Stimulated activated memory B cell treated with anti-CD40 and anti-IgM and Interleukin-4, amounts not matched to agents 10 μg/mL and 1 μg/mL and 100 μg/mL, for 72 hours (primary cell): Measurements from ENCODE around the gene MAPK8IP1.

Source experiments
- ATAC-seq: fragments of 150-1000 bp; cut with Tn5 transposase; 2 replicates; pipeline ENCODE4 v1.10.0; 2021
- H3K27ac Mint-ChIP-seq: one replicate; pipeline ENCODE4 v1.8.0; 2022; ENCODE audit warnings: mild to moderate bottlenecking, mixed read lengths
- H3K27me3 Mint-ChIP-seq: one replicate; pipeline ENCODE4 v1.8.0; 2022; ENCODE audit warnings: mixed read lengths
- H3K36me3 Mint-ChIP-seq: one replicate; pipeline ENCODE4 v1.8.0; 2022; ENCODE audit warnings: mixed read lengths
- H3K4me1 Mint-ChIP-seq: one replicate; pipeline ENCODE4 v1.8.0; 2022; ENCODE audit warnings: mixed read lengths
- H3K4me3 Mint-ChIP-seq: one replicate; pipeline ENCODE4 v1.8.0; 2022; ENCODE audit warnings: mild to moderate bottlenecking, moderate library complexity, mixed read lengths
- H3K9me3 Mint-ChIP-seq: one replicate; pipeline ENCODE4 v1.8.0; 2022; ENCODE audit warnings: mixed read lengths

MAPK8IP1 gene

DNA sequence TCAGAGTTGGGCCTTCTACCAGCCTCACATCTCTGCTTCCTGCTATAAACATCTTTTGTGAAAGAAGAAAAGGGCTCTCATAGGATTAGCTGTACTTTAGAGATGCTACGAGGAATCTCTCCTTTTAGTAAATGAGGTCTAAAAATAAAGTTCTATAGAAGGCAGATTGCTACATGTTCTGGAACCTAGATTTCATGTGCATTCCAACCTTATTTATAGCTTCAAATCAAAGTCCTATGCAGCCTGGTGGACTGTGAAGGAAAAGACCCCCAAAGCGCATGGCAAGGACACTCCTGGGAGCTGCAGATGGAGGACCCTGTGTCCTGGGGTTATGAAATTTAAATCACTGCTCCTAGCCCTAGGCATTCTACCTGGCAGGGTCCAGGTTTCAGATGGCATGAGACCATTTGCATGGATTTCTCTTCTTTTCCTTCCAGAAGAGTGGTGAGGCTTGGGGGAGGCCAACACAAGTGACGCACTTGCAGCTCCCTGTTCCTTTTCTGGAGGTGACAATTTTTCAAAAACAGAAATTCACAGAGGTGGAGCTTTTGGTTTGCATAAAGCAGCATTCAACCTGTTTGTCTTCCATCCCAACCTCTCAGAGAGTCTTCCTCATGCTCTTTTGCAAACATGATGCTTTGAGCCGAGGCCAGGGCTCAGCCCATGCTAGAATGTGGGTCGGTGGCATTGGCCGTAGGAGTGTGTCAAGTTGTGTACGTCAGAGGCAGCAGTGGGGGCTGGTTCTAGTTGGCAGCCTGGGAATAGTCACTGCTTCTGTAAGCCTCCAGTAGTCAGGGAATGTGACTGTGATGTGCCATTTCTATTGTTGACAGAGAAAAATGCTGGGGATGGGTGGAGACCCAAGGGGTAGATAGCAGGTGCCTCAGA is 31.9 kb upstream of the MAPK8IP1 start:
- no peak for ATAC-seq
- H3K27me3 Mint-ChIP-seq: no peaks in the 10 kb centered on the region
- no peak overlapping the region for H3K4me3 Mint-ChIP-seq
- H3K9me3 Mint-ChIP-seq: no peaks in the 10 kb centered on the region
- peaks cover 15% of the 10 kb centered on the region for H3K36me3 Mint-ChIP-seq
- H3K4me1 Mint-ChIP-seq: peaks cover 54% of the 10 kb centered on the region
- H3K27ac Mint-ChIP-seq: no peak overlapping the region

DNA sequence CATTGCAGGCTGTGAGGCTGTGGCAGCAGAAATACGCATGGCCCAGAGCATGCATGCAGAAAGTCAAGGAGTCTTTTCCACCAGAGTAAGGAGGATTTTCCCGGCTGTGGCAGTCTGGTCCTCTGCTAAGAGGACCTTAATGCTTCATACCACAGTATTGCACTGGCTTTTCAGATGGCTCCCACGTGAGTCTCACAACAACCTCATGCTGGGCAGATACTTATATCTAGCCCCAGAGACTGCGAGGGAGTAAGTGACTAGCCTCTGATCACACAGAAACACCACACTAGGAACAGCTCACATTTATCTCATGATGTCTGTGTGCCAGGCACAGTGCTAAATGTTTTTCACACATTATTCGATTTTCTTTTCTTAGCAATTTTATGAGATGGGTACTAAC is 30.1 kb upstream of the MAPK8IP1 start:
- H3K4me1 Mint-ChIP-seq: peaks cover 41% of the 10 kb centered on the region
- no peak overlapping the region for H3K27ac Mint-ChIP-seq
- no peaks in the 10 kb centered on the region for H3K9me3 Mint-ChIP-seq
- H3K36me3 Mint-ChIP-seq: peaks cover 30% of the 10 kb centered on the region
- H3K27me3 Mint-ChIP-seq: no peaks in the 10 kb centered on the region
- ATAC-seq: no peak
- no peak overlapping the region for H3K4me3 Mint-ChIP-seq

DNA sequence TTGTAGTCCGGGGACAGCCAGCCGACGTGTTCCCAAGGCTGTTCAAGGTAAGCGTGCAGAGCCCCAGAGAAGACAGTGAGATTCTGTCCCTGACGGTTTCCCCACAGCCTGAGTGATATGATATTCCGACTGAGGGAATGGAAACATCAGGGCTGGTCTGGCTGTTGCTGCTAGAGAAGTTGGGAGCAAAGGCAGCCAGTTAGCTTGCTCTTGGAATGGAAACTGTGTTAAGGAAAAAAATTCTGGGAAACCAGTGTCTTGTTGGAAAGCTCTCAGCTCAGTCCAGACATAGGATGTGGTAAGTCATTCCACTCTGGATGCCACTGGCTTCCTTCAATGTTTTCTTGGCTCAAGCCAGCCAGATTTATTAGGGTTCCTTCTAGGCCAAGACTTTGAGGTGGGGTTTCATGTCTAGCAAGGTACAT is 29.4 kb upstream of the MAPK8IP1 start:
- ATAC-seq: no peak
- peaks cover 38% of the 10 kb centered on the region for H3K36me3 Mint-ChIP-seq
- no peaks in the 10 kb centered on the region for H3K27me3 Mint-ChIP-seq
- no peak overlapping the region for H3K27ac Mint-ChIP-seq
- H3K4me1 Mint-ChIP-seq: peaks cover 34% of the 10 kb centered on the region
- no peak overlapping the region for H3K4me3 Mint-ChIP-seq
- H3K9me3 Mint-ChIP-seq: no peaks in the 10 kb centered on the region

DNA sequence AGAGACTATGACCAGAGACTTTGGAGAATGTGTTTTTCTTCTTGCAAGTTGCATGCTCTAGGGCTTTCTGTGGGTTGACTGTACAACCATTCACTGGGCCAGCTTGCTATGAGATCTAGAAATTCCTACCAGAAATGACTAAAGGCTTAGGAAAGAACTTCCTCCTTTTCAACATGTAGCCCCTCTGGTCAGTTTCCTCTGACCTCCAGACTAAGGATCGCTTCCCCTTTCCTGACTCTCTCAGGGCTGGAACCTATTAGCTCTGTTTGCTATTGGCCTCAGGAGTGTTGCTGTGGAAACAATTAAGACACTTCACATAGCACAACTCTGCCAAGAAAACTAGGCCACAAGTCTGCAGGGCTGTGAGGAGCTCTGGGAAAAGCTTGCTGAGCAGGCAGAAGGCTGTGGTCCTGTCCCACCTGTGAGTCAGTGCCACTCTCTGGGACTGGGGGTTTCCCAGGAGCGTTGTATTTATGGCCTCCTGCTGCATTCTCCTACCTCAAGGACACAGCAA is 27.4 kb upstream of the MAPK8IP1 start:
- peaks cover 18% of the 10 kb centered on the region for H3K4me1 Mint-ChIP-seq
- no peak overlapping the region for H3K27ac Mint-ChIP-seq
- peaks cover 57% of the 10 kb centered on the region for H3K36me3 Mint-ChIP-seq
- ATAC-seq: no peak
- no peaks in the 10 kb centered on the region for H3K9me3 Mint-ChIP-seq
- H3K27me3 Mint-ChIP-seq: no peaks in the 10 kb centered on the region
- no peak overlapping the region for H3K4me3 Mint-ChIP-seq

DNA sequence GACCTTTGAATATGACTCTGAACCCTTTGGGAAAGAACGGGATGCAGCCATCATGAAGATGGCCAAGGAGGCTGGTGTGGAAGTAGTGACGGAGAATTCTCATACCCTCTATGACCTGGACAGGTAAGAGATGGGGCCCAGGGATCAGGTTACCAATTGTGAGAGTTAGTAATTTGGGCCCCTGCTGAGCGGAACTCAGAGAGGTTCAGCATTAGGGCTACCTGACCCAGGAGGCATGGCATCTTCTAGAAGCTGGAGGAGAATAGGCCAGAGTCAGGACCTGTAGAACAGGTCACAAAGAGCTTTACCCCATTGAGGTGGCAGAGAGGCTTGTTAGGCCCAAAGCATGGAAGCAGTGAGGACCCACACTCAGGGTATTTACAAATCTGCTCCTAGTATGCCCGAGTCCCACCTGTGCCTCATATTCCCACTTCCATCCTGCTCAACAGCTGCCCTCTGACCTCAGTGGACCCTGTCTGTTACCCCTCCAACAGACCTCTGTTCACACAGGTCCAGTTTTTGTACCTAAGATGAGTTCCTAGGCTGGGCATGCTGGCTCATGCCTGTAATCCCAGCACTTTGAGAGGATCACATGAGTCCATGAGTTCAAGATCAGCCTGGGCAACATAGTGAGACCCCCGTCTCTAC is 26.6 kb upstream of the MAPK8IP1 start:
- Mint-ChIP-seq H3K9me3 (no peaks in the 10 kb centered on the region), H3K4me3 (no peak overlapping the region), H3K27ac (no peak overlapping the region), H3K27me3 (no peaks in the 10 kb centered on the region), H3K36me3 (peaks cover 62% of the 10 kb centered on the region), H3K4me1 (peaks cover 16% of the 10 kb centered on the region)
- no peak for ATAC-seq

DNA sequence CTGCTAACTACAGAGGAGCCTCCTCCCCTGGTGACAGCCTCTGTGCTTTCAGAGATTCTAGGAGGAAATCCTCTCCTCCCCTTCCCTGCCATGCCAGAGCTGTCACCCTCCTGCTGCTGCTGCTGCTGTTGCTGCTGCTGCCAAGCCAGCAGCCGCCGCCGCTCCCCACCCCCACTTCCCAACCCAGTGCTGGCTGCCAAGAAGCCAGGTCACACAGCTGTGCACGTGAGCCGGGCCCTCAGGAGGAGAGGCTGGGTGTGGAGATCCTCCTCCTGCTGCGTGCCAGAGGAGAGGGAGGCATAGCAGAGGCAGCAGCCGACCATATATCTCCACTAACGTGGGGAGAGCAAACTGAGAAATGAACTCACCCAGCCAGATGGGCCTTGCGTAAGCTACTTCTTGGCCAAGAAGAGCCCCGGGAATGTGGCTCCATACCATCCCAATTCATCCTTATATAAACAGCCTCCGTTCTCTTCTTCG is 25.8 kb upstream of the MAPK8IP1 start:
- Mint-ChIP-seq H3K27me3 (no peaks in the 10 kb centered on the region), H3K4me3 (no peak overlapping the region), H3K9me3 (no peaks in the 10 kb centered on the region), H3K27ac (no peak overlapping the region), H3K36me3 (peaks cover 62% of the 10 kb centered on the region), H3K4me1 (peaks cover 14% of the 10 kb centered on the region)
- ATAC-seq: no peak

DNA sequence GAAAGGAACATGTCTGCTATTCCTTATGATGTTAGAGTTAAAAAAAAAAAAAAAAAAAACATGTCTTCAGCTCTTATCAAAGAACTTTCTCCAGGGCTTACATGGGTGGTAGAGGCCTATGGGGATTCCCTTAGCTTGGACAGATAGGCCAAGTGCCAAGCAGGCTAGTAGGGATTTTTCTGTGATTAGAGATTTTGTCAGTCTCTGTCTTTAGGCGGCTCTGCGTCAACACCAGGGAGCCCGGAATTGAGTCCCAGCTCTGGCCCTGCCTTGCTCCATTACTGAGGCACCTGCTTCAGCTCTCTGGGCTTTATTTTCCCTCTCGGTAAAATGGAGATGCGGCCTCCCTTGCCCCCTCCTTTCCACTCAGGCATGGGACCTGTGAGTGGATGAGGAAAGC is 25.1 kb upstream of the MAPK8IP1 start:
- no peak overlapping the region for H3K27ac Mint-ChIP-seq

DNA sequence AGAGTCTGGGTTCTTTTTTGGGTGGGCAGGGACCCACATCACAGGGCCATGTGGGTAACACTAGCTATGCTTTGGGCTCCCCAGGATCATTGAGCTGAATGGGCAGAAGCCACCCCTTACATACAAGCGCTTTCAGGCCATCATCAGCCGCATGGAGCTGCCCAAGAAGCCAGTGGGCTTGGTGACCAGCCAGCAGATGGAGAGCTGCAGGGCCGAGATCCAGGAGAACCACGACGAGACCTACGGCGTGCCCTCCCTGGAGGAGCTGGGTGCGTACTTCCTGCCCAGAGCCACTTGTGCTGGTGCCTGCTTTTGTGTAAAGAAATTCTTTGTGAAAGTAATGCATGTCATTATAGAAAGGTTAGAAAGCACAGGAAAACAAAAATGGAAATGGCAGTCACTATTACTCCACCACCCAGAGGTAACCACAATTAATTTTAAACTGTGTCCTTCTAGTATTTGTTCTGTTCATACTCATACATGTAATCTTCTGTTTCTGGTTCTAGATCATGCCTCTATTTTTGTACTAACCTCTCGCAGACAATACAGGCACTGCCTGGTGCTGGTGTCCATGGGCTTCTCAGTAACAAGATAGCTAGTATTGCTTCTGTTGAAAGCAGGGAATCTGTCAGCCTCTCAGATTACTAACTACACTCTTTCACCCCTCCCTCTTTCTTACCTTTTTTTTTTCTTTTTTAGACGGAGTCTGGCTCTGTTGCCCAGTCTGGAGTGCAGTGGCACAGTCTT is 24.5 kb upstream of the MAPK8IP1 start:
- no peak overlapping the region for H3K27ac Mint-ChIP-seq
- H3K9me3 Mint-ChIP-seq: no peaks in the 10 kb centered on the region
- ATAC-seq: no peak
- H3K4me1 Mint-ChIP-seq: peaks cover 8% of the 10 kb centered on the region
- no peak overlapping the region for H3K4me3 Mint-ChIP-seq
- peaks cover 74% of the 10 kb centered on the region for H3K36me3 Mint-ChIP-seq
- no peaks in the 10 kb centered on the region for H3K27me3 Mint-ChIP-seq

More for the DNA sequence above, 25.1 kb upstream of the MAPK8IP1 start:
- Mint-ChIP-seq H3K9me3 (no peaks in the 10 kb centered on the region), H3K4me1 (peaks cover 8% of the 10 kb centered on the region), H3K4me3 (no peak overlapping the region), H3K27me3 (no peaks in the 10 kb centered on the region), H3K36me3 (peaks cover 68% of the 10 kb centered on the region)
- ATAC-seq: no peak

DNA sequence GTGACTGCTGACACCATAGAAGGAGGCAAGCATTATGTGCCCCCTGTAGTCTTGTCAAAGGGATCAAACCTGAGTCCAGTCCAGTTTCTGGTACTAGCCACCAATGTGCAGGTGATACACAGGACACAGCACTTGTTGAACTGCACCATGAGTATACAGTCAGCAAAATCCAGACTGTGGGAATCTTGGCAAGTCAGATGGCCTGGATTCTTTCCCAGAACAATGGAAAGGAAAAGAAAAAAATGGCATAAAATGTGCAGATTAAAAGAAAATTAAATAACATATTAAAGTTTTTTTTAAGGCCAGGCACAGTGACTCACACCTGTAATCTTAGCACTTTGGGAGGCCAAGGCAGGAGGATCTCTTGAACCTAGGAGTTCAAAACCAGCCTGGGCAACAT is 21.4 kb upstream of the MAPK8IP1 start:
- no peak for ATAC-seq
- no peaks in the 10 kb centered on the region for H3K4me1 Mint-ChIP-seq
- no peak overlapping the region for H3K4me3 Mint-ChIP-seq
- no peaks in the 10 kb centered on the region for H3K9me3 Mint-ChIP-seq
- H3K27ac Mint-ChIP-seq: no peak overlapping the region
- no peaks in the 10 kb centered on the region for H3K27me3 Mint-ChIP-seq
- peaks cover 77% of the 10 kb centered on the region for H3K36me3 Mint-ChIP-seq

DNA sequence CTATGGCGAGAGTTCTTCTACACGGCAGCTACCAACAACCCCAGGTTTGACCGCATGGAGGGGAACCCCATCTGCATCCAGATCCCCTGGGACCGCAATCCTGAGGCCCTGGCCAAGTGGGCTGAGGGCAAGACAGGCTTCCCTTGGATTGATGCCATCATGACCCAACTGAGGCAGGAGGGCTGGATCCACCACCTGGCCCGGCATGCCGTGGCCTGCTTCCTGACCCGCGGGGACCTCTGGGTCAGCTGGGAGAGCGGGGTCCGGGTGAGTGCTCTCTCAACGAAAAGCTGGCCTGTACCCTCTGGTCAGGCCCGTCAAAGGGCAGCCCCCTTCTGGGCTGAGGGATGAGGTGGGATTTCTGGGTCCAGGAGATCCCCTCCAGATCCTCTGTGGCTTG is 15.9 kb upstream of the MAPK8IP1 start:
- no peak for ATAC-seq
- Mint-ChIP-seq H3K4me3 (no peak overlapping the region), H3K27me3 (no peaks in the 10 kb centered on the region), H3K4me1 (no peaks in the 10 kb centered on the region), H3K9me3 (no peaks in the 10 kb centered on the region), H3K27ac (no peak overlapping the region), H3K36me3 (peaks cover 81% of the 10 kb centered on the region)

DNA sequence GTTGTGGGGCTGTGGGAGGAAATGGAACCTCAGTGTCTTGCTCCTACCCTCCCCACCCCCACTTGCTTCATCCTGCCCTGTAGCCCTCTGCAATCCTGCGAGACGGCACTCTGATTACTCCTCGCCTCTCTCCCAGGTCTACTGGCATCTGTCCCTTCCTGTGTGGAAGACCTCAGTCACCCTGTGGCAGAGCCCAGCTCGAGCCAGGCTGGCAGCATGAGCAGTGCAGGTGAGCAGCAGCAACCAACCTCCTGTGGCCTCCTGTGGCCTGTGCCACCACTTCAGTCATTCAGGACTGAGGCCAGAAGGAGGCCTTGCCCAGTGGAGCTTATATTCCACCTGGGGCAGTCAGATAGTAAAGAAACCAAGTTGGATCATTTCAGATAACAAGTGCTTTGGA is 14.7 kb upstream of the MAPK8IP1 start:
- H3K27ac Mint-ChIP-seq: no peak overlapping the region
- no peaks in the 10 kb centered on the region for H3K4me1 Mint-ChIP-seq
- ATAC-seq: no peak
- H3K36me3 Mint-ChIP-seq: peaks cover 80% of the 10 kb centered on the region
- H3K27me3 Mint-ChIP-seq: no peaks in the 10 kb centered on the region
- no peaks in the 10 kb centered on the region for H3K9me3 Mint-ChIP-seq
- no peak overlapping the region for H3K4me3 Mint-ChIP-seq

DNA sequence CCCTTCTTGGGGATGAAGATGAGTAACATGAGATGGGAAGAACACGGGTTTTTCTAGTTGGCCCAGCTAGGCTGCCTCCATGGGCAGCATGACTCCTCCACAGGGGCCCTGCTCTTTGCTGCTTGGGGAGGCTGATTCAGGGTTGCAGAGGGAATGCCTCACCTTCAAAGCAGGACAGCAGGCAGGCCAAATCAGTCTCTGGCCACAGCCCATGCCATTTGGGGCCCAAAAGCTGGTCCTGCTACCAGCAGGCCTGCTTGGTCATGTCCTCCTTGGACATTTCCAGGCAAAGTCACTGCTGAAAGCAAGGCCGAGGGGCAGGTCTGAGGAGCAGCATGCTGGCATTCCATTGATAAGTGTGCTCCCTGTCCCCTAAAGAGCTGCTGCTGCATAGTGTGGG is 13.8 kb upstream of the MAPK8IP1 start:
- Mint-ChIP-seq H3K36me3 (peaks cover 75% of the 10 kb centered on the region), H3K4me3 (no peak overlapping the region), H3K27me3 (no peaks in the 10 kb centered on the region), H3K9me3 (no peaks in the 10 kb centered on the region), H3K27ac (no peak overlapping the region), H3K4me1 (no peaks in the 10 kb centered on the region)
- no peak for ATAC-seq

DNA sequence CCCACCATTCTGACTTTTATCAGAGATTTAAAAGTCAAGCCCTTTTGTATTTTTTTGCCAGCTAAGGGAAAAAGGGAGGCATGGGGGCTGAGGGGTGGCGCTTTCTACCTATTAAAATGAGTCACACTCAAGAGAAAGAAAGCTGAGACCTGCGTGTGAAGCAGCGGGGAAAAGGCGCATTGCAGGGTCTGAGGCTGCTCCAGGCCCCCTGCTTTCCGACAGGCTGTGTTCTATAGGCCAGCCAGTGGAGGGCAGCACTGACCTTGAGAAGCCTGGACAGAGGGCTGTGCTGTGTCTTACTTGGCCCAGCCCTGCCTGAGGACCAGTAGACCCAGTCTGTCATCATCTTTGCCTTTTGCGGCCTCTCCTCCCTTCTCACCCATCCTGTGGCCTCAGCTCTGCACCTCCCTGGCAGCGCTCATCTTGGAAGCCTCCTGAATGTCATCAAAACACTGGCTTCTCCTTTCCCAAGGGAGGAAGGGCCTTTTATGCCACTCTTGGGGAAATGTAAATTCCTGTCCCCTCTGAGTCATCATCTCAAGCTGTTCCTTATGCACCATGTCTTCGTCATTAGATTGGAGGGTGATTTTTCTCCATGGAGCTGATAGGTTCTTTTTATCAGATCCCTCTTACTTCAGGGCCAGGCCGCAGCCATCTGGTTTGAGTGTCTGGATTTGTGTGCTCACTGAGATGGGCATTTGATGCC is 12.6 kb upstream of the MAPK8IP1 start:
- Mint-ChIP-seq H3K36me3 (peaks cover 75% of the 10 kb centered on the region), H3K9me3 (no peaks in the 10 kb centered on the region), H3K27me3 (no peaks in the 10 kb centered on the region), H3K4me1 (no peaks in the 10 kb centered on the region), H3K4me3 (no peak overlapping the region), H3K27ac (no peak overlapping the region)
- peak; percentile 71 for ATAC-seq

DNA sequence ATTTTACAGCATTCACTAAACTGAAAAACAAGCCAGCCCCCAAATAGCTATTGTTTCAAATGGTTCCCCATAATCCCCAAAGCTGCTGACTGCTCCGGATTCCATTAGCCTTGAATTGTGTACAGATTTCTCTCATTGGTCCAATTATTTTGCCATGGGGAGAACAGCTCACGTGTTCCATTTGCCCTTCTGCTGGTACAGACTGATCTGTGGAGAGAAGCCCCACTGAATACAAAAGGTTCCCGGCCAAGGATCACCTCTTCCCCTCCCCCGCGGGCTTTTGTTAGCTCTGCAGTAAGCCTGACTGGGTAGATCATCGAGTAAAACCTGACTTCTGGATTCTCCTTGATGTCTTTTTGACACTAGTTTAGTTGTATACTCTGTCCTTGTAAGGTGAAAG is 9.1 kb upstream of the MAPK8IP1 start:
- H3K27me3 Mint-ChIP-seq: no peaks in the 10 kb centered on the region
- H3K9me3 Mint-ChIP-seq: no peaks in the 10 kb centered on the region
- H3K4me1 Mint-ChIP-seq: no peaks in the 10 kb centered on the region
- peaks cover 77% of the 10 kb centered on the region for H3K36me3 Mint-ChIP-seq
- H3K4me3 Mint-ChIP-seq: no peak overlapping the region
- ATAC-seq: no peak
- no peak overlapping the region for H3K27ac Mint-ChIP-seq

DNA sequence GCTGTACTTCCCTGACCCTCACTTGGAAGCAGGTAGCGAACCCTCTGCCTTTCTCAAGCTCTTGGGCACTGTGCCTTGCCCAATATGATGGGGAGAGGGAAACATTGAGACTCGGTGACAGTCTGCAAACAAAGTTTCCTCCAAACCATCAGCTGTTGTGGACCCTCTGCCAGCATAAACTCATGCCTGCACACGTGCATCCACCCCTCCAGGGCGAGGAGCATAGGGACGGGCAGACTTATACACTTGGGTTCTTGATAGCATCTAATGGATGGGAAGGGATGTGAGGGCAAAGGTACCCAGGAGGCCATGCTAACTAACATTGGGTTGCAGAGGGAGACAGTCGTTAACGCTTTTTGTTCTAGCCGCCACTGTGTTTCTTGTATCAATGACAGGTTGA is 8.2 kb upstream of the MAPK8IP1 start:
- Mint-ChIP-seq H3K36me3 (peaks cover 78% of the 10 kb centered on the region), H3K9me3 (no peaks in the 10 kb centered on the region), H3K4me3 (no peak overlapping the region), H3K4me1 (no peaks in the 10 kb centered on the region), H3K27me3 (no peaks in the 10 kb centered on the region), H3K27ac (no peak overlapping the region)
- no peak for ATAC-seq
